ENCODE measurements around the gene IL17REL. TPM values are rescaled to one million over a fixed set of nuclear protein-coding genes. Genes with fewer than 3 reads are reported as not detected.

IL17REL gene
- not detected in 2 replicates for total RNA-seq (2014; rRNA removed; shearing (Covaris generic))

GRCh38 chr22:50012211-50013181, at the start of gene IL17REL:
IL17REL (minus strand) TSS chr22:50012765; CDS start chr22:50012646, 119 bp downstream.
- no peak for DNase-seq (ENCODE audit: low read depth)

- no peak for DNase-seq (ENCODE audit: low read depth)
Measured at GRCh38 chr22:50061824-50062355, 49.3 kb upstream of the IL17REL start.

- no peak for DNase-seq (ENCODE audit: low read depth)
Measured at GRCh38 chr22:50061141-50061823, 48.7 kb upstream of the IL17REL start.

- no peak for DNase-seq (ENCODE audit: low read depth)
Measured at GRCh38 chr22:50060441-50061140, 48.0 kb upstream of the IL17REL start.

GRCh38 chr22:50059881-50060262, 47.3 kb upstream of the IL17REL start:
- no peak for DNase-seq (ENCODE audit: low read depth)

GRCh38 chr22:50058906-50059880, 46.6 kb upstream of the IL17REL start:
- DNase-seq (ENCODE audit: low read depth), result peak; percentile 15

- no peak for DNase-seq (ENCODE audit: low read depth)
Measured at GRCh38 chr22:50058061-50058905, 45.7 kb upstream of the IL17REL start, which contains the start of gene TTLL8. TTLL8 (minus strand) TSS chr22:50058298.

DNA sequence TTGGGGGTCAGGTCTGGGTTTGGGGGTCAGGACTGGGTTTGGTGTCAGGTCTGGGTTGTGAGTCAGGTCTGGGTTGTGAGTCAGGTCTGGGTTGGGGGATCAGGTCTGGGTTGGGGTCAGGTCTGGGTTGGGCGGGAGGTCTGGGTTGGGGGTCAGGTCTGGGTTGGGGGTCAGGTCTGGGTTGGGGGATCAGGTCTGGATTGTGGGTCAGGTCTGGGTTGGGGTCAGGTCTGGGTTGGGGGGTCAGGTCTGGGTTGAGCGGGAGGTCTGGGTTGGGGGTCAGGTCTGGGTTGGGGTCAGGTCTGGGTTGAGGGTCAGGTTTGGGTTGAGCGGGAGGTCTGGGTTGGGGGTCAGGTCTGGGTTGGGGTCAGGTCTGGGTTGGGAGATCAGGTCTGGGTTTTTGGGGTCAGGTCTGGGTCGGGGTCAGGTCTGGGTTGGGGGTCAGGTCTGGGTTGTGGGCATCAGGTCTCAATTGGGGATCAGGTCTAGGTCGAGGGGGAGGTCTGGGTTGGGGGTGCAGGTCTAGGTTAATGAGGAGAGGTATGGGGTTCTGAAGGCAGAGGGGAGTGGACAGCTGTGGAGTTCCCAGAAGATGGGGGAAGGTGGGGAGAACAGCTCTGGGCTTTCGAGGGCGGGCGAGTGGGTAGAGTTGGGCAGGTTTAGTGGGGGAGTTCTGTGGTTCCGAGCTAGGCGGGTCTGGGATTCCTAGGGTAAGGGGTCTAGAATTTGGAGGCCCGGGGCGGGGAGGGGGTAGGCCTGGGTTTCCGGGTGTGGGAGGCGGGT, 44.9 kb upstream of the IL17REL start:
- DNase-seq (ENCODE audit: low read depth), result no peak

GRCh38 chr22:50056214-50056972, 43.8 kb upstream of the IL17REL start:
- DNase-seq (ENCODE audit: low read depth), result no peak

DNA sequence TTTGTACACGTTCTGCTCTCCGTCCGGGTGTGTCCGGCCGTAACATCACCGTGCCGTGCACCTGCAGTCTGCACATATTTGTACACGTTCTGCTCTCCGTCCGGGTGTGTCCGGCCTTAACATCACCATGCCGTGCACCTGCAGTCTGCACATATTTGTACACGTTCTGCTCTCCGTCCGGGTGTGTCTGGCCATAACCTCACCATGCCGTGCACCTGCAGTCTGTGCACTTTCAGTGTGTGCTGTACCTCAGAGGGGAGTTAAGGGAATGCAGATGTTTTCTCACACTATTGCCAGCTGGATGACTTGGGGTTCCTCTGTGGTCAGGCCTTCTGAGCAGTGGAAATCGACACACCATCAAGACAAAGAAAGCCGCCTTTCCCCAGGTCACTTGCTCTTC, 41.3 kb upstream of the IL17REL start:
- DNase-seq (ENCODE audit: low read depth), result no peak

- DNase-seq (ENCODE audit: low read depth), result no peak
Measured at GRCh38 chr22:50051930-50052329, 39.4 kb upstream of the IL17REL start.

GRCh38 chr22:50049299-50050195, 37.0 kb upstream of the IL17REL start:
- no peak for DNase-seq (ENCODE audit: low read depth)

- no peak for DNase-seq (ENCODE audit: low read depth)
Measured at GRCh38 chr22:50048836-50049235, 36.3 kb upstream of the IL17REL start.

DNA sequence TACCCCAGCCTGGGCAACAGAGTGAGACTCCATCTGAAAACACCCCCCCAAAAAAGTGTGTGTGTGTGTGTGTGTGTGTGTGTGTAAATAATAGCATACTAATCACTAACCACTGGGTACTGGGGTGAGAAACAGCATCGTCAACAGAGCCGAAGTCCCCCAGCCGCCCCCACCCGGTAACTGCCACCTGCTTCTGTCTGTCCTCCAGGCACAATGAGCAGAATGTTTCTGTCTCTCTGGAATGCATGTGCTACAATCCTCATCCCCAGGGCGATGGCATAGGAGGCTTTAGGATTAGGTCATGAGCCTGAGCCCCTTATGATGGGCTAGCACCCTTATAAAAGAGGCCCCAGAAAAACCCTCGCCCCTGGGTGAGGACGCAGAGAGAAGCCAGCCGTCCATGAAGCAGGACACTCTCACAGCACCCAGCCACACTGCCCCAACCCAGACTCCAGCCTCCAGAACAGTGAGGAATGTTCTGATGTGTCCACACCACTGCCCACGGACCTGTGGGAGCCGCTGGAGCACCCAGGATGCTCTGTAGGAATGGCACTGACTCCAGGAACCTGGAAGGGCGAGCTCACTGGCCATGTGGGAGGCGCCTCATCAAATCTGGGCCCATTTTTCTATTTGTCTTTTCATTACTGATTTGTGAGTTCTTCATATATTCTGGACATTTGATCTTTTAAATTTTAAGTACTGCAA, 35.6 kb upstream of the IL17REL start:
- DNase-seq (ENCODE audit: low read depth), result no peak

GRCh38 chr22:50047346-50047745, 34.8 kb upstream of the IL17REL start:
- no peak for DNase-seq (ENCODE audit: low read depth)

DNA sequence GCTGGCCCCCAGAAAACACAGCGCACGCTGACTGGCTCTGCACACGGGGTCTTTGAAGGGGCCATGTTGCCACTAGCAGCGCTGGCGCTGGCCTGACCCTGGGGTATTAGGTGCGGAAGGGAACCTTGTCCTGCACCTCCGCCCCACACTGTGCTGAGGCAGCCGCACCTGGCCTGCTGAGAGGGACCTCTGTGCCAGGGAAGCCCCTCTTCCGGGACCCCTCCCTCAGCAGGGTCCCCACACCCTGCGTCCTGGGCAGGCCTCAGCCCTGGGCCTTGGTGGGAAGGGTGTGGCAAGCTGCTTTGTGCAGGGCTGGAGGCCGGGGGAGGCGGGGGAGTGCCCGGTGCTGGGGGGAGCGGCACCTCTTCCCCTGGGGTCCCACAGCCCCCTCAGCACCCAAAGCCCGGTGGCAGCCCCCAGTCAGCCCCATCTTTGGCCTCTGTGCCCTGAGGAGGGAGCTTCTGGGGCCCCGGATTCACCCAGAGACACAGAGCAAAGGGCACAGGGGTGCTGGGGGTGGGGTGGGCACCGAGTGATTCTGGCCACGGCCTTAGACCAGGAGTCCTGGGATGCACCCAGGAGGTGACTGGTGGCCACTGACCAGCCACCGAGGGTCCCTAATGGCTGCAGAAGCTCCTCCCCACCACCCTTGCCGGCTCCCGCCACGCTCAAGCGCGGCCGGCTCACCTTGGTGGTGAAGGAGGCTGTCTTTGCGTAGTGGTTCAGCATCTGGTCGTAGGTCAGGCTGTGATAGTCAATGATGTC, 34.1 kb upstream of the IL17REL start:
- no peak for DNase-seq (ENCODE audit: low read depth)

Measured in M059J (cell line).